Liver (tissue), 9 donors: Measurements from ENCODE around the gene SLC25A19. TPM values are rescaled to one million over a fixed set of nuclear protein-coding genes. Genes with fewer than 3 reads are reported as not detected.
A peak's percentile ranks its signal among the peaks of the same experiment; 100 is the strongest.
"Not testable (repeated sequence)": the region's sequence is repeated elsewhere in the genome, so short reads cannot be mapped to it uniquely, and the experiment has no call there.

Source experiments
- DNase-seq: peaks from one replicate; pipeline ENCODE4 v3.0.0-alpha.2; 2017; ENCODE audit warnings: low spot score
- H3K27ac ChIP-seq, 2 donors: one replicate each; pipeline ENCODE4 v1.7.0; 2013; ENCODE audit warnings: inconsistent platforms in 2 of 2, low read length in 2 of 2, control low read depth in 1 of 2, low read depth in 1 of 2, mild to moderate bottlenecking in 1 of 2
- H3K27me3 ChIP-seq, 4 donors: one replicate each; pipeline versions ENCODE4 v1.6.1 to v1.7.0; 2013; ENCODE audit warnings: low read length in 3 of 4, inconsistent platforms in 1 of 4, mild to moderate bottlenecking in 1 of 4, moderate library complexity in 1 of 4; ENCODE audit not compliant: control insufficient read depth in 4 of 4, insufficient read depth in 4 of 4
- H3K36me3 ChIP-seq, 4 donors: one replicate each; pipeline versions ENCODE4 v1.6.1 to v1.7.0; 2013; ENCODE audit warnings: low read length in 3 of 4, mild to moderate bottlenecking in 3 of 4, low read depth in 1 of 4, moderate library complexity in 1 of 4; ENCODE audit not compliant: control insufficient read depth in 4 of 4, insufficient read depth in 3 of 4
- H3K4me1 ChIP-seq, 4 donors: one replicate each; pipeline versions ENCODE4 v1.6.1 to v1.7.0; 2013; ENCODE audit warnings: low read length in 3 of 4, mild to moderate bottlenecking in 3 of 4, moderate library complexity in 1 of 4; ENCODE audit not compliant: control insufficient read depth in 4 of 4, insufficient read depth in 4 of 4
- H3K4me3 ChIP-seq, 3 donors: one replicate each; pipeline versions ENCODE4 v1.6.1 to v1.7.0; 2013; ENCODE audit warnings: low read length in 3 of 3, control low read depth in 1 of 3, low read depth in 1 of 3, mild to moderate bottlenecking in 1 of 3
- H3K9ac ChIP-seq, 2 donors: one replicate each; pipeline ENCODE4 v1.7.0; 2013; ENCODE audit warnings: low read length in 2 of 2, mild to moderate bottlenecking in 2 of 2, moderate library complexity in 2 of 2, control low read depth in 1 of 2, low read depth in 1 of 2
- H3K9me3 ChIP-seq, 4 donors: one replicate each; pipeline versions ENCODE4 v1.6.1 to v1.7.0; 2013; ENCODE audit warnings: low read length in 3 of 4; ENCODE audit not compliant: control insufficient read depth in 4 of 4
- EGR1 ChIP-seq, 2 donors: IDR thresholded peaks; 2 replicates each; pipeline ENCODE4 v1.6.1; 2016 to 2018; ENCODE audit warnings: antibody characterized with exemption in 2 of 2, low read depth in 2 of 2
- WGBS: extraction: QIAGEN DNeasy Blood & Tissue Kit; methylation state at CpG from one replicate; pipeline ENCODE4 v1.1.7; 2013; 5-methylcytosine and 5-hydroxymethylcytosine counted together
- polyA plus RNA-seq, 2 donors: library from polyadenylated mRNA; stranded (reverse) in 1 of 2; unstranded in 1 of 2; fragments of 200-250 nt in 1 of 2; fragments of >200 nt in 1 of 2; fragmentation: Nextera tagmentation in 1 of 2; extraction: Ambion mirVana in 1 of 2; gene quantifications; one replicate each; pipeline versions ENCODE4 v1.2.1 to v1.2.3, GENCODE V29; 2013 to 2015
- total RNA-seq, 2 donors: library from RNA; depleted of rRNA; stranded (reverse); fragments of >200 nt; gene quantifications; one replicate each; pipeline ENCODE4 v1.2.3, GENCODE V29; 2014
- TF ChIP-seq, protein P1 (sequence below): fragments of 150-350 bp; IDR thresholded peaks from 2 replicates; pipeline ENCODE4 v1.5.1; 2017; ENCODE audit warnings: improper control_type of control experiment, low read depth, low read length; ENCODE audit not compliant: missing input control
- TF ChIP-seq, protein P2 (sequence below): IDR thresholded peaks from 2 replicates; pipeline ENCODE4 v1.6.1; 2016; ENCODE audit warnings: antibody characterized with exemption
- donor health status: healthy.
- donor health status: healthy.
- donor health status: healthy.
- donor health status: healthy.
- donor health status: healthy.

Gene SLC25A19
- total and polyA plus RNA-seq, 4 donors: 4.7 to 9.5 (median 6.6) TPM

DNA sequence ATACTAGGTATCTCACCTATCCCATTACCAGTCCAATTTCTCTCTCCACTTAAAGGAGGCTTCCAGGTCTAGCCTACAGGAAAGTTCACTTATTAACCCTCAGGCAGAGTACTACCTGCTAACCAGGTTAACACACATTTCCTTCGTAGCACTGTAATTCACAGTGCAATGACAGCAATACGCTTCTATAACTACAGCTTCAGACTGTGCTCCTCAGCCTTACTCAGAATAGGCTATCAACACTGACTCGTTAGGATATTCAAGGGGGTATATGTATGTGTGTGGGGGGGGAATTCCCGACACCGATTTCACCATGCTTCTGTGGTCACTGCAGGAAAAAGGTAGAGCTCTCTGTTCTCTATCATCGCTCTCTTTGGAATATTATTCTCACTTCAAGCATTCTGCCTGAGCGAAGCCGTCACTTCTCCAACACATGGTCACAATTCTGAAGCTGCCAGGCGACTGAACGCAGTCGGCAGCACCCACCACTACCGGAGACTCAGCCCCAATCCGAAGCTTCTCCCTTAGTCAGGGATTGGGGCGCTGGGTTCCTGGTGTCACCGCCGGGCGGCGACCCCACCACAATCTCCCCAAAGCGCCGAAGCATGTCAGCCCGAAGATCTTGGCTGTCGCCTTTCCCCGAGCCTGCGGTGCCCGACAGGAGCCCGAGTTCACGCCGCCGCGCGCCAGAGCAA lies 28.4 kb downstream of the SLC25A19 start:
- peaks cover 4 to 9% (median 7%) of the 10 kb centered on the region in 4 donors for H3K36me3 ChIP-seq
- DNase-seq: no peak
- no peaks in the 10 kb centered on the region for H3K9me3 ChIP-seq
- H3K9ac ChIP-seq: peak overlapping the region; percentile 93 to 98
- TF ChIP-seq, protein P1, sequence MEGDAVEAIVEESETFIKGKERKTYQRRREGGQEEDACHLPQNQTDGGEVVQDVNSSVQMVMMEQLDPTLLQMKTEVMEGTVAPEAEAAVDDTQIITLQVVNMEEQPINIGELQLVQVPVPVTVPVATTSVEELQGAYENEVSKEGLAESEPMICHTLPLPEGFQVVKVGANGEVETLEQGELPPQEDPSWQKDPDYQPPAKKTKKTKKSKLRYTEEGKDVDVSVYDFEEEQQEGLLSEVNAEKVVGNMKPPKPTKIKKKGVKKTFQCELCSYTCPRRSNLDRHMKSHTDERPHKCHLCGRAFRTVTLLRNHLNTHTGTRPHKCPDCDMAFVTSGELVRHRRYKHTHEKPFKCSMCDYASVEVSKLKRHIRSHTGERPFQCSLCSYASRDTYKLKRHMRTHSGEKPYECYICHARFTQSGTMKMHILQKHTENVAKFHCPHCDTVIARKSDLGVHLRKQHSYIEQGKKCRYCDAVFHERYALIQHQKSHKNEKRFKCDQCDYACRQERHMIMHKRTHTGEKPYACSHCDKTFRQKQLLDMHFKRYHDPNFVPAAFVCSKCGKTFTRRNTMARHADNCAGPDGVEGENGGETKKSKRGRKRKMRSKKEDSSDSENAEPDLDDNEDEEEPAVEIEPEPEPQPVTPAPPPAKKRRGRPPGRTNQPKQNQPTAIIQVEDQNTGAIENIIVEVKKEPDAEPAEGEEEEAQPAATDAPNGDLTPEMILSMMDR: peak; percentile 8
- no peak for TF ChIP-seq EGR1 (IDR thresholded peaks at IDR 0.05; ENCODE audit: low read depth in 2 of 2)
- H3K4me3 ChIP-seq: peak overlapping the region; percentile 79 to 100 (median 96)
- WGBS: 2% methylated on average over 31 of the region's 31 CpGs
- H3K27me3 ChIP-seq: no peaks in the 10 kb centered on the region
- peak overlapping the region; percentile 92 to 95 for H3K27ac ChIP-seq
- peaks cover 0 to 37% (median 24%) of the 10 kb centered on the region in 4 donors for H3K4me1 ChIP-seq

DNA sequence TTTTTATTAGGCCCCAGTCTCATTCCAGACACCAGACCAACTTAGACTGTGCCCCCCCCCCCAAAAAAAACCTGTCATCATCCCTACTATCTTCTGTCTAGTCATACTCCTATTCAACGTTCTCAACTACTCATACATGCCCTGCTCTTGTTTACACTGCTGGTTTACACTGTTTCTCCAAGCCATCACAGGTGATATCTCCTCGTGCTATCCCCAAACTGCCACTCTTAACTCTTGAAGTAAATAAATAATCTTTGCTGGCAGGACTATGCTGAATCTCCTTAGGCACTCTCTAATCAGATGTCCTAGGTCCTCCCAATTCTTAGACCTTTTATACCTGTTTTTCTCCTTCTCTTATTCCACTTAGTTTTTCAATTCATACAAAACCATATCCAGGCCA lies 32.0 kb downstream of the SLC25A19 start:
- DNase-seq, H3K9ac ChIP-seq, H3K27ac ChIP-seq, H3K4me3 ChIP-seq, H3K27me3 ChIP-seq, H3K9me3 ChIP-seq, H3K36me3 ChIP-seq: not testable (repeated sequence)
- WGBS: 40% methylated on average over 2 of the region's 2 CpGs
- peaks cover 0 to 24% (median 16%) of the 10 kb centered on the region in 4 donors for H3K4me1 ChIP-seq

DNA sequence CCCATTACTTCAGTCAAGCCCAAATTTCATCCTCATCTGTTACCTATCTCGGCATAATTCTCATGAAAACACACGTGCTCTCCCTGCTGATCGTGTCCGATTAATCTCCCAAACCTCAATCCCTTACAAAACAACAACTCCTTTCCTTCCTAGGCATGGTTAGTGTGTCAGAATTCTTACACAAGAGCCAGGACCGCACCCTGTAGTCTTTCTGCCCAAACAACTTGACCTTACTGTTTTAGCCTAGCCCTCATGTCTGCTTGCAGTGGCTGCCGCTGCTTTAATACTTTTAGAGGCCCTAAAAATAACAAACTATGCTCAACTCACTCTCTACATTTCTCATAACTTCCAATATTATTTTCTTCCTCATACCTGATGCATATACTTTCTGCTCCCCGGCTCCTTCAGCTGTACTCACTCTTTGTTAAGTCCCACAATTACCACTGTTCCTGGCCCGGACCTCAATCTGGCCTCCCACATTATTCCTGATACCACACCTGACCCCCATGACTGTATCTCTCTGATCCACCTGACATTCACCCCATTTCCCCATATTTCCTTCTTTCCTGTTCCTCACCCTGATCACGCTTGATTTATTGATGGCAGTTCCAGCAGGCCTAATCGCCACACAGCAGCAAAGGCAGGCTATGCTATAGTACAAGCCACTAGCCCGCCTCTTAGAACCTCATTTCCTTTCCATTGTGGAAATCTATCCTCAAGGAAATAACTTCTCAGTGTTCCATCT lies 33.1 kb downstream of the SLC25A19 start:
- not testable (repeated sequence) for H3K27ac ChIP-seq, DNase-seq
- H3K4me1 ChIP-seq: peaks cover 0 to 20% (median 14%) of the 10 kb centered on the region in 4 donors

DNA sequence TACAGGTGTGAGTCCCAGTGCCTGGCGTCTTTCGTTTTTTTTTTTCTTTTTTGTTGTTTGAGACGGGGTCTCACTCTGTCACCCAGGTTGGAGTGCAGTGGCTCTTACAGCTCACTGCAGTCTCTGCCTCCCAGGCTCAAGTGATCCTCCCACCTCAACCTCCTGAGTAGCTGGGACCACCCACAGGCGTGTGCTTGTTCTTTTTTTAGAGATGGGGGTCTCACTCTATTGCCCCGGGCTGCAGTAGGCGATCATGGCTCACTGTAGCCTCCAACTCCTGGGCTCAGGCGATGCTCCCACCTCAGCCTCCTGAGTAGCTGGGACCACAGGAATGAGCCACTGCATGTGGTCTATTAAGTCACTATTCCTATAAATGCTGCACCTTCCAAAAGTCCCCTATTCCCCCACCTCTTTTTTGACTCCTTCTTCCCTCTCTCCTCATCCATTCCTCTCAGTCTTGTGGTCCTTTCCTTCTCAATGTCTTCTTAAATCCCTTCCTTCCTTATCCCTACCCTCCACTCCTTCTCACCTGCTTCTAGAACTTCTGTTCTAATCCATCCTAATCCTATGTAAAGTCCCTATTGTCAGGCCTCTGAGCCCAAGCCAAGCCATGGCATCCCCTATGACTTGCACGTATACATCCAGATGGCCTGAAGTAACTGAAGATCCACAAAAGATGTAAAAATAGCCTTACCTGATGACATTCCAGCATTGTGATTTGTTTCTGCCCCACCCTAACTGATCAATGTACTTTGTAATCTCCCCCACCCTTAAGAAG lies 37.0 kb downstream of the SLC25A19 start:
- no peaks in the 10 kb centered on the region for H3K27me3 ChIP-seq
- H3K27ac ChIP-seq: no peak overlapping the region
- H3K4me3 ChIP-seq: no peak overlapping the region
- TF ChIP-seq, protein P1: no peak
- TF ChIP-seq, protein P2, sequence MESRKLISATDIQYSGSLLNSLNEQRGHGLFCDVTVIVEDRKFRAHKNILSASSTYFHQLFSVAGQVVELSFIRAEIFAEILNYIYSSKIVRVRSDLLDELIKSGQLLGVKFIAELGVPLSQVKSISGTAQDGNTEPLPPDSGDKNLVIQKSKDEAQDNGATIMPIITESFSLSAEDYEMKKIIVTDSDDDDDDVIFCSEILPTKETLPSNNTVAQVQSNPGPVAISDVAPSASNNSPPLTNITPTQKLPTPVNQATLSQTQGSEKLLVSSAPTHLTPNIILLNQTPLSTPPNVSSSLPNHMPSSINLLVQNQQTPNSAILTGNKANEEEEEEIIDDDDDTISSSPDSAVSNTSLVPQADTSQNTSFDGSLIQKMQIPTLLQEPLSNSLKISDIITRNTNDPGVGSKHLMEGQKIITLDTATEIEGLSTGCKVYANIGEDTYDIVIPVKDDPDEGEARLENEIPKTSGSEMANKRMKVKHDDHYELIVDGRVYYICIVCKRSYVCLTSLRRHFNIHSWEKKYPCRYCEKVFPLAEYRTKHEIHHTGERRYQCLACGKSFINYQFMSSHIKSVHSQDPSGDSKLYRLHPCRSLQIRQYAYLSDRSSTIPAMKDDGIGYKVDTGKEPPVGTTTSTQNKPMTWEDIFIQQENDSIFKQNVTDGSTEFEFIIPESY: no peak
- peaks cover 0 to 4% (median 0%) of the 10 kb centered on the region in 4 donors for H3K4me1 ChIP-seq
- WGBS: 95% methylated on average over 8 of the region's 8 CpGs
- no peak for DNase-seq
- H3K36me3 ChIP-seq: peaks cover 0 to 2% (median 0%) of the 10 kb centered on the region in 4 donors
- H3K9me3 ChIP-seq: no peaks in the 10 kb centered on the region
- no peak overlapping the region for H3K9ac ChIP-seq

More for the DNA sequence above, 33.1 kb downstream of the SLC25A19 start:
- WGBS: 80% methylated on average over 11 of the region's 11 CpGs
- H3K27me3 ChIP-seq, H3K9ac ChIP-seq, H3K4me3 ChIP-seq, H3K36me3 ChIP-seq, H3K9me3 ChIP-seq: not testable (repeated sequence)
